Activated naive CD4-positive, alpha-beta T cell treated with anti-CD3 and anti-CD28 coated beads, Interleukin-2, amount 50 U/mL, for 16 hours (primary cell): ENCODE data around the gene MORN4.
"Not testable (repeated sequence)": the region's sequence is repeated elsewhere in the genome, so short reads cannot be mapped to it uniquely, and the experiment has no call there.

ENCODE experiments used
- DNase-seq: peaks from one replicate; pipeline ENCODE4 v3.0.0-alpha.2; 2020

Gene MORN4

DNA sequence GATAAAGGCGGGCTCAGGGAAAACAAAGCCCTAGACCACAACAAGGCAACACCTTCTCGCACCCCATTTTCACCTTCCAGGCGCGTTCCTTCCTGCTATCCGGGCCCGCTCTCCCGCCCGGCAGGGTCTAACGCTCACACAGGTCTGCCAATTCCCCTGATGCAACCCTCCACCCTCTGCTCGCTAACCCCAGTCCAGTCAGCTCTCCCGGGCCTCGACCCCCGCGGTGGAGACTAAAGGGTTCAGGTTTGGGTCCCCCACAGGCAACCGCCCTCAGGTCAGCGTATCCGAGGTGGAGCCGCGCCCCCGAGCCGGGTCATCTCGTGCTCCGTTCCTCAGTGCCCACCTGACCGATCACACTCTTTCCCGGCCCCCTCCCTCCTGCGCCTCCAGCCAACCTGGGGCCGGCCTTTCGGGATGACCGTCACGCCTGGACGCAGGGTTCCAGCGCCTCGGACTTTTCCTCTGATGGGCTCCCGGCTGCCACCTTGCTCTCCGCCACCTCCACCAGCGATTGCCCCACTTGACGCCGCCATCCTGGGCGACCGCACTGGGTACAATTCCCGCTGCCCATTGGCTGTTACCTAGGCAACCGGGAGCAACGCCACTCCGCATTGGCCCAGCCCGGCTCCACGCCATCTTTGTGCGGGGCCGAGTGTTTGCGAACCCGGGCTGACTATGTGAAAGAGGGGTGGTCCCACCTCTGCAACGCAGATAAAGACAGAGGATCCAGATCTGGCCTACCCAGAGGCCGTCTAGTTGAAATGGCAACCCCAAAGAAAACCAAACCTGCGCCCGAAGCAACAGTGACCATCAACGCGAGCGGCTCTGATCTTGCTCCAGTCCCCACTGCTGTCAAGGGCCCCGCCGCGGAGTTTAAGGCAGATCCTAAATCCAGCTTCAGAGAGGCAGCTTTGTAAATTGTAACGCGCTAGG is at the start of gene MORN4:
MORN4 (minus strand) TSS at position 552 of the 936 bp plus-strand sequence. CDS start 13,847 bp downstream, outside the sequence.
- DNase-seq = peak; percentile 92

GRCh38 chr10:97682042-97682441 is 48.7 kb upstream of the MORN4 start:
- no peak for DNase-seq

DNA sequence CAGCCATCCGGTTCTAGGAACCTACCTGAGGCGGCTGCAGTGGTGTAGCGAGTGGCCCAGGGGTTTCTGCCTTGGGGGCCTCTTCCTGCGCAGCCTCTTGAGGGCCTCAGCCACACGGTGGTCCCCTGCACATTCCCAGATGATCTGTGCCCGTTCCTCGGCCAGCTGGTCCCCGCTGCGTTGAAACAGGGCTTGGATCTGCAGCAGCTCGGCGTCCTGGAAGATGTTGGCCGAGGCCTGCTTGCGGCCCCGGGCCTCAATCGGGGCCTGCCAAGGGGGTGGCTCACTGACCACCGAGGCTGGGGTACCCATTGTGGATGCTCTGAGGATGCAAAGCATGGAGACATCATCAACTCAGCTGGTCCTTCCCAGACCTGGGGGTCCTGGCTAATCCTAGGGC is 46.3 kb upstream of the MORN4 start:
- no peak for DNase-seq

DNA sequence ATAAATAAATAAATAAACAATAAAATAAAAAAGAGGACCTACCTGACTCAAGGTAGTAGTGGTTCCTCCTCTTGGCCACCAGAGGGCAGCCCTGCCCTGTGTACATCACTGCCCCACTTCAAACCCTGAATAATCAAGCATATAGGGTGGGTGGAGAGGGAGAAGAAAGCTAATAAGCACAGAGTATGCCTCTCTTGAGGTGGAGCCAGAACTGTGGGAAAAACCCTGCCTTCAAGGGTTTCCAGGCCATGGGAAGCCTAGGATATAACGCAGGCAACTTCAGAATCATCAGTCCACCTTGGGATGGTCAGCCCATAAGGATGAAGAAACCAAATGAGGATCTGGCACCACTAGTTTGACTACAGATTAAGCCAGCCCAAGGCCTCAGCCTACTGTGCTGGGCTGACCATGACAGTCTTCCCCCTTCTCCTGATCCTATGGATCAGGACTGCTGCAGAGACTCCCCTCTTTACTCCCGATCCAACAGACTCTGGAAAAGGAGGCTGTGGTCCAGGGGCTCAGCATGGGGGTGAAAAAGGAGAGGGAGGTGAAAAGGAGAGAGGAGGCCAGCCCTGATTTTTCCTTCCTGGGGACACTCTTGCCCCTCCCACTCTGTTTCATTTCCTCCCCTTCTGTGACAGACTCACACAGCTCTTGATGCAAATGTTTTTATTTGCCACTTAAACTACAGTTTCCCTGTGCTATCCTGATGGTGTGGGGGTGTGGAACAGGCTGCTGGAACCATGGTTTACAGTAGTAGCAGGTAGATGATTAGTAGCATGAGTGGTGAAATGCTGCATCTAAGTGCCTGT is 43.7 kb upstream of the MORN4 start:
- peak; percentile 48 for DNase-seq

GRCh38 chr10:97675222-97675621 is 41.9 kb upstream of the MORN4 start:
- no peak for DNase-seq

DNA sequence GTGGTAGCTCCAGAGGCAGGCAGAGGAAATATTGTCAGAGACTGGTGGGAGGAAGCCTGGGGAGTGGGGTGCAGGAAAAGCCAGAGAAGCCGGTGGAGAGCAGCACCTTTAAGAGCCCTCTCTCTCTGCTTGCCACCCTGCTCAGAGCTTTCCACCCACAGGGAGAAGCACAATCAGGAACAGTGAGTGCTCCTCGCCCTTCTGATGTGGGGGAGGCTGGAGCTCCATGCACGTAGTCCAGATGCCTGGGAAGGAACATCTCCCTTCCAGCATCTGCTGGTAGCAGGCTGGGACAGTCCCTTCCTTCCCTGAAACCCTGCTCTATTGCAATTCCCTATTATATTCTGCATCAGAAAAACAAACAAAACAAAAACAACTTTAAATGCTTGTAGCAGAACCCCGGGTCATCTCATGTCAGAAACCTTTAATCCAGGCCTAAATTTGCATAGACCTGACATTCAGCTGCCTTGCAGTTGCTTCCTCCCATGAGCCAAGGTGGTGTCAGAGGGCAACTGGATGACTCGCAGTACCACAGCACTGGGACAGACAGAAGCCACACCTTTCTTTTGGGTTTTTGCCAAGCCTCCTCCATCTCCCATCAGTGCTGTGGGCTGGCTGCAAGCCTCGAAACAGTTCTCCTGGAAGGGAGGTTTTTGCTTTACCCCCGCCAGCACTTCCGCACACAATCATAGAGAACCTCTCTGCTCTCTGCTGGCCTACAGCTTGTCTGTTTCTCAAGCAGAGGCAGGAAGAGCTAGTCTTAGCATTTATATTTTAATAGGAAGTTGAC is 40.6 kb upstream of the MORN4 start:
- no peak for DNase-seq

- DNase-seq = no peak
Measured at GRCh38 chr10:97669571-97669970, 36.3 kb upstream of the MORN4 start.

DNA sequence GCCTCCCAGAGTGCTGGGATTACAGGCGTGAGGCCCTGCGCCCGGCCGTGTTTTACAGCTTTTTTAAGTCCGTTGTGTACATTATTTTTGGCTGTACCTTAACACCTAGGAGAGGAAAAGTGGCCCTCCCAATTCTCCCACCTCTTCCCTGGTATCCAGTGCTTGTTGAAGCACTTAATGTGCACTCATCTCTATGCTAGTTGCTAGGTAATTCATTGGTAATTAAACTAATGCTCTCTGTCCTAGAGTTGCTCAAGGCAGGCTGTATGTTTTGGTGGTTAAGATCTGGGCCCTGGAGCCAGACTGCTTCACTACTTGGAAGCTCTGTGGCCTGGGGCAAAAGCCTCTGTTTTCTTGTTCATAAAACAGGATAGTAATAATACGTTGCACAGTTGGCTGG is 34.2 kb upstream of the MORN4 start:
- no peak for DNase-seq

DNA sequence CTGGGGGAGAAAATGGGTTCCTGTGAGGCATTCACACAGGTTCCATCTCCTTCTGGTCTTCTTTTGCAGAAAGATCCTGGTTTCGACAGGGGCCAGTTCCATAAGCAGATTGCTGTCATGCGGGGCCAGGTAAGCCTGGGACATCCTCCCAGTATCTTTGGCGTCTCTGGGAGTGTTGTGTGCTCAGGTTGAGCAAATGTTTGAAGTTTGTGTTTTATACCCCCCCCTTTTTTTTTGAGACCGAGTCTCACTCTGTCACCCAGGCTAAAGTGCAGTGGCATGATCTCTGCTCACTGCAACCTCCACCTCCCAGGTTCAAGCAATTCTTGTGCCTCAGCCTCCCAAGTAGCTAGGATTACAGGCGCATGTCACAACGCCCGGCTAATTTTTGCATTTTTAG is 33.7 kb upstream of the MORN4 start:
- DNase-seq = no peak

- DNase-seq = no peak
Measured at GRCh38 chr10:97664282-97664850, 31.1 kb upstream of the MORN4 start.

DNA sequence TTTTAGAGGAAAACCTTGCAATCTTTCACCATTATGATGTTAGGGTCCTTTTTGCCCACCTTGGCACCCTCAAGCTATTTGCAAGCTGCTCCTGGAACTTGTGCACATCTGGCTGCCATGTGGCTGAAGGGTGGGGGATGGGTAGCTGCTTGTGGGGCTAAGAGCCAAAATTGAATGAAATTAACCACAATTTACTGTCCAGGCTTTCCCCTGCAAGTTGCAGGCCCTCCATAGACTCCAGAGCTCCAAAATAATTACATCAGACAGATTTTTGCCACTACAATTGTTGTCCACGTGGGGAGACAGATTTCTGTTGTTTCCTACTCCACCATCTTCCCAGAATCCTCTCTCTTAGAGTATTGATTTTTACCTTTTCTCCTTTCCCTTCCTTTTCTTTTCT is 26.3 kb upstream of the MORN4 start:
- DNase-seq = no peak

- DNase-seq = no peak
Measured at GRCh38 chr10:97656777-97657176, 23.5 kb upstream of the MORN4 start.

GRCh38 chr10:97651773-97652172 is 18.5 kb upstream of the MORN4 start:
- DNase-seq = no peak

- DNase-seq = no peak
Measured at GRCh38 chr10:97650726-97651125, 17.4 kb upstream of the MORN4 start.

- DNase-seq = not testable (repeated sequence)
Measured at GRCh38 chr10:97649405-97649750, 16.1 kb upstream of the MORN4 start.

- DNase-seq = peak; percentile 20
Measured at GRCh38 chr10:97648562-97649404, 15.5 kb upstream of the MORN4 start.

- DNase-seq = no peak
Measured at GRCh38 chr10:97647556-97647955, 14.3 kb upstream of the MORN4 start.

DNA sequence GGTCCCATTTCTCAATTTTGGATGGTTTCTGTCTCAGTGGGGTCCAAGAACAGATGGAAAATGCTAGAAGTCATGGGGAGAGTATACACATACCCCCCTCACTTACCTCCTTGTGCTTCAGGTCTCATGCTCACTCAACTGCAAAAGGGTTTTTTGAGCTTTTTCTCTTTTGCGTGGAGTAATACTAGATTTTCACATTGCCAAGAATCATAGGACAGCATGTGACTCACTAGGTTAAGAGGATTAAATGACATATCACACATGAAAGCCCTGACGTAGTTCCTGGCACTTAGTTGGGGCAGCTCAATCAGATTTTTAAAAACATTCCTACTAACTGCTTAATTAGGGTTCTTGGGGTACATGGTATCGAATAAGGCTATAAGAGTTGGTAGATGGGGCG is 11.6 kb upstream of the MORN4 start:
- no peak for DNase-seq

- no peak for DNase-seq
Measured at GRCh38 chr10:97643441-97643985, 10.2 kb upstream of the MORN4 start.

- not testable (repeated sequence) for DNase-seq
Measured at GRCh38 chr10:97642471-97643159, 9.3 kb upstream of the MORN4 start.
